Measurements from ENCODE around the gene MLF2. TPM values are rescaled to one million over a fixed set of nuclear protein-coding genes. Genes with fewer than 3 reads are reported as not detected.
"Not testable (repeated sequence)": the region's sequence is repeated elsewhere in the genome, so short reads cannot be mapped to it uniquely, and the experiment has no call there.

Gene MLF2
- total RNA-seq, 1 donor from 2014 or later: 116 TPM

GRCh38 chr12:6766651-6767349, 13.9 kb upstream of the MLF2 start:
- intact Hi-C loops (cut with micrococcal nuclease): loop anchor here (1.0 to 5.0 kb wide), 5 partner anchors 9 to 272 kb away; partner anchors contain the start of genes COPS7A, IFFO1 and NCAPD2

DNA sequence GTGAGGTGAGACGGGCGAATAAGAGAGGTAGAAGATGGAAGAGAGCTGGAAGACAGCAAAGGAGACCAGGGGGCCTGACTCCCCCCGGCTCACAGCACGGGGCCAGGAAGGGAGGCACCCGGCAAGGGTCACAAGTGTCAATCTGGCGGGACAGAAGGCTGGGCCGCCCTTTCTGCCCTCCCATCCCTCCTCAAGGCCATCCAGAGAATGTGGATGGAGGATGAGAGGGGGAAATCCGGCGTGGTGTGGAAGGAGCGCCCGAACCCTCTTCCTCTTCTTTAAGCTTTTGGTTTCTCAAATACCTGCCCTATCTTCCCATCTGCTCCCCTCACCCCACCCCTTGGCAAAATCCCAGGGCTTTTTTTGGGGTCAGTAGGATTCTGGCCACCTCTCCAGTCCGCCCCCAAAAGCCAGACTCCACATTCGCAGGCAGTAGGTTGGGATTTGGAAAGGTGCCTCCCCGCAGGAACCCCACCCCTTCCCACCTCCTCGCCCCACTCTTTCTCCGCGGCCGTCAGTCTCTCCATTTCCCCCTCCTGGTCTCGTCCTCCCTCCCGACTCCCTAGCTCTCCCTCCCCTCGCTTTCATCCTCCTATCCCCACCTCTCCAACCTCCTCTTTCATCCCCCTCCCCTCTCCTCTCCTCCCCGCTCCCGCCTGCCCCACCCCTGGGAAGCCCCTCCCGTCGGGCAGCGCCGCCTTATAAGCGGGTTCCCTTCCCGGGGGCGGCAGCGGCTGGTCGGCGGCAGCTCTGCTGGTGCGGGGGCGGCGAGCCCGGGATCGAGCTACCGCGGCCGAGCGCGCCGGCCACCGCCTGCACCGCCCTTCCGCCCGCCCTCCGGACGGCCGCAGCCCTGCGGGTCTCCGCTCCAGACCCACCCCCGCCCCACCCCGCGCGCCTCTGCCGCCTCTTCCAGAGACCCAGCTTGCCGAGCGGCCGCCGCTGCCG, 13.0 kb upstream of the MLF2 start, which contains the start of gene PTMS:
PTMS (plus strand) TSS at position 730 of the 948 bp plus-strand sequence. CDS start 343 bp downstream, outside the sequence.
- intact Hi-C loops (cut with micrococcal nuclease): loop anchor here (1.0 to 5.0 kb wide), 5 partner anchors 9 to 272 kb away; partner anchors contain the start of genes COPS7A, IFFO1 and NCAPD2

DNA sequence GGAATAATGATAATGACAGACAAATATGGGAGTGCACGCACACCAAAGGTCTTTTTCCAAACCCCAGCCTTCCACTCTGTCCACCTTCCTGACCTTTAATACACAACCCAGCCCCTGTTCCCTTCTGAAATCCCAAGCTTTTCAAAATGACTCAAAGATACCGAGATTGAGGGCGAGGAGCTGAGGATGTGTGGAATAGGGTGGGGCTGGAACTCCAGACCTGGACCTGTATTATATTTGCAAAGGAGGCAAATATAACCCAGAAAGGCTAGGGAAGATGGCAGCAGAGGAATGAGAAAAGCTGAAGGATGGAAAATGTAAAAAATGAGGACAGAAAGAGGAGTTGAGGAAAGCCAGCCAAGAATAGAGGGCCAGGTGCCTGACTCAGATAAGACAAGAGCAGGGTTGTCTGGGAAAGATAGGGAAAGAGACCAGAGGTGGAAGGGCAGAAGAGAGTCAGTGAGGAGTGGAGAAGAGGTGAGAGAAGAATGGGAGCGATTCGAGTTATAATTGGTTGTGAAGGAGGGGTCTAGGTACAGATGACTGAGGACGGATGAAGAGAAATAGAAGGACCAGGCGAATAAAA, 12.2 kb upstream of the MLF2 start:
- intact Hi-C loops (cut with micrococcal nuclease): loop anchor here (5.0 kb wide), 1 partner anchor 208 kb away; the partner anchor contains the start of gene IFFO1

DNA sequence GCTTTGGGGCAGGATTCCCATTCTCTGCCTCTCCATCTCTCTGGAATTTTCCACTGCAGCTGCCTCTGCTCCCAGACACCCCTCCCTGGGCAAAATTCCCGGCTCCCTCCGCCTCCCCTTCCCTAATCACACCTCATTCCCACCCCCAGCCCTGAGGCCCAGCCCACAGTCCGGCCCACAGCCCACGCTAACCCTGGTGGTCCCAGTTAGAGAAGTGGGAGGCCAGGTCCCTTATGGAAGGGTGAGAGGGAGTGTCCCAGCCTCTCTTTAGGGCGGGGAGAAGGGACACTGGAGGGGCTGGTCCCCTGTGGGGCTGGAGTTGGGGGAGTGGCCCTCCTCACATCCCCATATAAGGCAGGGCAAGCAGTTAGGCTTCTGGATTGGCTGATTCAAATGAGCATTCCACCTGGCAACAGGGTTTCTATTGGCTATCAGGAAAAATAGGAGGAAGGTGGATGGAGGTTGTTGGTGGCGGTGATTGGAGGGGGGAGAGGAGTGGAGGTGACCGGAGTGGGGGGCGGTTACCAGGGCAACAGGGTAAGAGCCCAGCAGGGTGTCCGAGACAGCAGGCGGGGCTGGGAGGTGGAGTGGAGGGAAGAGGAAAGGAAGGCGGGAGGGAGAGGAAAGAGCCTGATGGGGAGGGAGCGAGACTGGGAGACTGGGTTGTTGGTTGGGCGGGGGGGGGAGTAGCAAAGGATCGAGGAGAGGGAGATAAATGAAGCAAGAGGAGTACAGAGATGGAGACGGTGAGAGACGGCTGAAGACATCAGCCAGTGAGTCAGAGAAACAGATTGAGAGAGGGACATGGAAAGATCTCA, 11.3 kb upstream of the MLF2 start:
- intact Hi-C loops (cut with micrococcal nuclease): loop anchor here (1.0 kb wide), 2 partner anchors 11 to 25 kb away; partner anchors contain the start of genes CD4 and MLF2

GRCh38 chr12:6763380-6763779, 10.4 kb upstream of the MLF2 start:
- intact Hi-C loops (cut with micrococcal nuclease): no loop called here

DNA sequence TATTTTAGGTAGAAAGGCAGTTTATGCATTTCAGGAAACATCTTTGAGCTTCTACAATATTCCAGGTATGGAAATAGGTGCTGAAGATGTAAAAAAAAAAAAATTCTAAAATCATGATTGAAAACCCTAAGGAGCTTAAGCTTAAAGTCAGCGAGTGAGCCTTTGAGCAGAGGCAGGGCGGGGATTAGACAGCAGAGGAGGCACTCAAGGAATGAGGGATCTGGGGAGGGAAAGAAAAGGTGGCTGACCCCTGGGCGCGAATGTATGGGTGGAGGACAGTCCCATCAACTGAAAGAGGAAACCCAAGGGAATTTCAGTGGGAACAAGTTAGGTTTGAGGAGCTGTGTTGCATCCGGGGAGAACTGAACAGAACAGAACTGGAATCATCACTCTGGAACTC, 6.8 kb upstream of the MLF2 start:
- intact Hi-C loops (cut with micrococcal nuclease): no loop called here

- intact Hi-C loops (cut with micrococcal nuclease): no loop called here
Measured at GRCh38 chr12:6758506-6759095, 5.7 kb upstream of the MLF2 start.

GRCh38 chr12:6757028-6757690, 4.2 kb upstream of the MLF2 start:
- intact Hi-C loops (cut with micrococcal nuclease): no loop called here

DNA sequence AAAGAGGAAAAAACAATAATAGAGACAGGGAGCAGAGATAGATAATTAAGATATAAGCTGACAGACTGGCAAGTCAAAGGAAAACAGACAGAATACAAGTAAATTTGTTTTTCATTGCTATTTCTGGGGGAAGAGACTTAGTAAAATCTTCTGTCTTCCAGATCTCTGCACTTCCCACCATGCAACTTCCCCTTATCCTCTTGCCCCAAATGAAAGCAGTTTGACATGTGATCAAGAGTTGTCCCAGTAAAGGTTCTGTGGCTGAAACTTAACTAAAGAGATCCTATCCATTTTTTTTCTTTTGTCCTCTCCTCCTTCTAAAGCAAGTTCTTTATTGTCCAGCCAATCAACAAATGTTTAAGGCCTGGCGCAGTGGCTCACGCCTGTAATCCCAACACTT, 1.5 kb upstream of the MLF2 start:
- intact Hi-C loops (cut with micrococcal nuclease): no loop called here

DNA sequence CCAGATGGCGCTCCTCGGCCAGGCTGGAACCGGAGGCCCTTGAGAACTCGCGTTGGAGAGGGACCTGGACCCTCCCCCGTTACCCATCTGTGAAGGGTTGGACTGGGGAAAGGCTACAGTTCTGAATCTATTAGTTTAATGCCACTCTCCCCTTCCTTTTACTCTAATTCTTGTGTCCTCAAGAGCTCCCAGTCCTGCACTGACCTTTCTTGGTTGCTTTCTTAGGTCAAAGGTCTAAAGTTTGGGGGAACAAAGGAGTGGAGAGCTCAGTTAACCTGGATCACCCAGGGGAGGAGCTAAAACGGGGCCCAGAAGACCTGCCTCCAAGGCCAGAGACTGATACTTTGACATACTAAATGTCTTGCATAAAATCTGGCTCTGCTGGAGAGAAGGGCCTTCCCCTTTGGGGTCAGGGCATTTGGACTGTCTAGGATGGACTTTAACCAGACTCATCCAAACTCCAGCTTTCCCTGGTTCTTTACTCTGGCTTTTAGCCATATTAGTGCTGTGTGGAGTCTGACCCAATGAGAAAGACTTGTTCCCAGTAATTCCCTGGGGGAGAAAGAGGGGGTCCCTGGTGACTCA, 923 bp upstream of the MLF2 start:
- intact Hi-C loops (cut with micrococcal nuclease): loop anchor here (1.0 kb wide), 13 partner anchors 10 to 147 kb away; partner anchors contain the start of genes CD4, CHD4, COPS7A and ING4

- intact Hi-C loops (cut with micrococcal nuclease): no loop called here
Measured at GRCh38 chr12:6752167-6752920, 597 bp downstream of the MLF2 start.

DNA sequence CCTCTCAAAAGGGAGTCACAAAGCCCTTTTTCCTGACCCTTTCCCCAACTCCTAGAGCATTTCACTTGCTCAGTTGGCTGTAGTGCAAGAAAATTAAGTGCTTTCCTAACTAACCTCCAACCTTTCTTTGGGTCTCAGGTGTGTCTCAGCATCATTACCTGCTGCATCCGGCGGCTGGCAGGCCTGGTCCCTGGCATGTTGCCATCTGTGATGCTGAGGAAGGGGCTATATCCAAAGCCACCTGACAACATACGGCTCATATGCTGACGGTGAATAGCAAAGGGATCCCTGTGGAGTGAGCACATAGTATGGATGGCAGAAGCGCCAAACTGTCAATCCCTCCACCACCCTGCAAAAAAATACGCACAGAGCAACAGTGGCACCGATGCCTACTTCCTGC, 1.2 kb downstream of the MLF2 start:
- intact Hi-C loops (cut with micrococcal nuclease): no loop called here

DNA sequence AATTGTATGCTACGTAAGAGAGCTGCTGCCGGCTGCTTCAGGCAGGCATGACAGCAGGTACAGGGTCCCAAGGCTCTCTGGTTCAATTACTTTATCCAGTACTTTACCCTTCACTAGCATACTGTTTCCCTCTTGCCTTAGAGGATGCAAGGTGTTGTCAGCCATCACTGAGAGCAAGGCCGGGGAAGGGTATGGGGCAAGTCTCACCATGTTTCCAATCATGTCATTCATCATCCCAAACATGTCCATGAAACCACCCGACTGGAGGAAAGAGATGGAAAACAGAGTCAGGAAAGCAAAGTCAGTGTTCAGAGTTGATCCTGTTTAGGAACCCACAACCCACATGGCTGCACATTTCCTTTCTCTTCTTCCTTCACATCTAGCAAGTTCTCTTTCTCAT, 2.4 kb downstream of the MLF2 start:
- intact Hi-C loops (cut with micrococcal nuclease): no loop called here

- intact Hi-C loops (cut with micrococcal nuclease): no loop called here
Measured at GRCh38 chr12:6748761-6749160, 4.2 kb downstream of the MLF2 start.

DNA sequence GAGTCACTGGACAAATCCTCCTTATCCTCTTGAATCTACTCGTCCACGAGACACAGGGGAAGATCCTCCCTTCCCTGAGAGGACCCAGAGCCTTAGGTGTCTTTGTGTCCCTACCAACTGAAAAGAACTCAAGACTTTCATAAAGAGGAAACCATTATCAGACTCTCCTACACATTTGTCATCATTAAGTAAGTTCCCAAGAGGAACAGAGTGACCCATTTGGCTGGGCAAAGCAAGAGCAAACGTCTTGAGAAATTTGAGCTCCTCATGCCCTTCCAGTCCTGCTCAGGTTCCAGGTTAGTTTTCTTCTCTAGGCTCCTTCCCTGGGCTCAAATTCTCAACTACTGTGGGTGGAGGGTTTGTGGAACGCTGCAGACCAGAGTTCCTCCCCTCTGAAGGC, 5.7 kb downstream of the MLF2 start:
- intact Hi-C loops (cut with micrococcal nuclease): no loop called here

- intact Hi-C loops (cut with micrococcal nuclease): loop anchor here (1.0 kb wide), 1 partner anchor 22 kb away; the partner anchor contains the start of gene COPS7A
Measured at GRCh38 chr12:6745741-6746525, 7.0 kb downstream of the MLF2 start.

- intact Hi-C loops (cut with micrococcal nuclease): not testable (repeated sequence)
Measured at GRCh38 chr12:6743300-6743699, 9.6 kb downstream of the MLF2 start.

GRCh38 chr12:6742834-6743233, 10.1 kb downstream of the MLF2 start:
- intact Hi-C loops (cut with micrococcal nuclease): no loop called here
